IMR-90 (cell line): ENCODE data around the gene PF4V1. TPM values are rescaled to one million over a fixed set of nuclear protein-coding genes. Genes with fewer than 3 reads are reported as not detected.
A peak's percentile ranks its signal among the peaks of the same experiment; 100 is the strongest.

ENCODE experiments used
- ATAC-seq: fragments of 200-7000 bp; cut with Tn5 transposase; 2 replicates; pipeline ENCODE4 v1.9.1; 2020; ENCODE audit warnings: low read depth, mild to moderate bottlenecking, moderate library complexity
- Bru-seq: library from RNA; stranded (reverse); fragments of 400-500 nt; gene quantifications from one replicate; lab custom pipeline; 2021; lab: Mats Ljungman, UMichigan
- BruChase-seq, 2 experiments: library from RNA; stranded (reverse); fragments of 400-500 nt; gene quantifications; one replicate each; lab custom pipeline; 2021; lab: Mats Ljungman, UMichigan
- BruUV-seq: library from RNA; stranded (reverse); fragments of 400-500 nt; replicated peaks from 2 replicates; lab custom pipeline; 2021; lab: Mats Ljungman, UMichigan
- CTCF ChIA-PET: fragments of 300-600 bp; formaldehyde crosslinking; extraction: SDS; loops from one replicate; lab custom pipeline; 2021; ENCODE audit warnings: antibody characterized with exemption; lab: Yijun Ruan, JAX
- POLR2A ChIA-PET: fragments of 300-600 bp; sonication (Branson Sonifier 250); formaldehyde crosslinking; loops from one replicate; lab custom pipeline; 2022; ENCODE audit warnings: antibody characterized with exemption; ENCODE audit not compliant: unreplicated experiment; lab: Charles Lee
- DNase-seq: peaks from one replicate; pipeline ENCODE4 v3.0.0; 2013
- H2AFZ ChIP-seq: replicated peaks from 2 replicates; pipeline ENCODE3; 2013; ENCODE audit warnings: low read length, mild to moderate bottlenecking; ENCODE audit not compliant: poor library complexity
- H2AK5ac ChIP-seq: 2 replicates; pipeline ENCODE4 v1.6.1; 2013; ENCODE audit warnings: low read depth, low read length, inconsistent platforms
- H2AK9ac ChIP-seq: replicated peaks from 2 replicates; pipeline ENCODE3; 2013; ENCODE audit warnings: mild to moderate bottlenecking, low read depth, low read length, moderate library complexity; ENCODE audit not compliant: poor library complexity
- H2BK120ac ChIP-seq: 2 replicates; pipeline ENCODE4 v1.6.1; 2013; ENCODE audit warnings: low read depth, low read length, inconsistent platforms
- H2BK15ac ChIP-seq: 3 replicates; pipeline ENCODE4 v1.6.1; 2013; ENCODE audit warnings: low read depth, low read length, inconsistent platforms
- H2BK20ac ChIP-seq: 2 replicates; pipeline ENCODE4 v1.6.1; 2013; ENCODE audit warnings: low read depth, mild to moderate bottlenecking, inconsistent platforms, low read length, moderate library complexity
- H2BK5ac ChIP-seq: 2 replicates; pipeline ENCODE4 v1.6.1; 2013; ENCODE audit warnings: mild to moderate bottlenecking, low read depth, low read length, inconsistent platforms; ENCODE audit not compliant: poor library complexity, severe bottlenecking
- H3K14ac ChIP-seq: replicated peaks from 2 replicates; pipeline ENCODE4 v1.6.1; 2013; ENCODE audit warnings: low read depth, low read length, inconsistent platforms
- H3K18ac ChIP-seq: 2 replicates; pipeline ENCODE4 v1.6.1; 2013; ENCODE audit warnings: low read depth, low read length, control low read depth
- H3K23ac ChIP-seq: 2 replicates; pipeline ENCODE4 v1.6.1; 2013; ENCODE audit warnings: low read depth, low read length, inconsistent platforms
- H3K27ac ChIP-seq: 2 replicates; pipeline ENCODE4 v1.5.1; 2013; ENCODE audit warnings: mild to moderate bottlenecking, control low read depth, low read length; ENCODE audit not compliant: insufficient read depth
- H3K27me3 ChIP-seq: 2 replicates; pipeline ENCODE4 v1.6.1; 2013; ENCODE audit warnings: low read length; ENCODE audit not compliant: control insufficient read depth, insufficient read depth
- H3K36me3 ChIP-seq: 2 replicates; pipeline ENCODE4 v1.6.1; 2013; ENCODE audit warnings: low read length, mixed read lengths; ENCODE audit not compliant: control insufficient read depth, insufficient read depth
- H3K4ac ChIP-seq: 2 replicates; pipeline ENCODE4 v1.6.1; 2013; ENCODE audit warnings: low read depth, low read length, inconsistent platforms
- H3K4me1 ChIP-seq: 2 replicates; pipeline ENCODE4 v1.6.1; 2013; ENCODE audit warnings: low read length, mixed read lengths; ENCODE audit not compliant: control insufficient read depth, insufficient read depth
- H3K4me2 ChIP-seq: 2 replicates; pipeline ENCODE4 v1.6.1; 2013; ENCODE audit warnings: low read depth, mild to moderate bottlenecking, control low read depth, low read length, moderate library complexity
- H3K4me3 ChIP-seq: 2 replicates; pipeline ENCODE4 v1.5.1; 2013; ENCODE audit warnings: low read depth, mild to moderate bottlenecking, control low read depth, low read length, moderate library complexity; ENCODE audit not compliant: insufficient read depth
- H3K56ac ChIP-seq: 2 replicates; pipeline ENCODE4 v1.6.1; 2013; ENCODE audit warnings: low read length, inconsistent platforms; ENCODE audit not compliant: insufficient read depth; ENCODE audit errors: extremely low read depth
- H3K79me1 ChIP-seq, 2 experiments: 2 replicates each; pipeline ENCODE4 v1.6.1; 2013; ENCODE audit warnings: low read length in 2 of 2, inconsistent platforms in 1 of 2, low read depth in 1 of 2
- H3K9ac ChIP-seq: 2 replicates; pipeline ENCODE4 v1.6.1; 2013; ENCODE audit warnings: low read depth, low read length, control low read depth
- H3K9me1 ChIP-seq: 2 replicates; pipeline ENCODE4 v1.6.1; 2013; ENCODE audit warnings: low read length, inconsistent platforms; ENCODE audit not compliant: insufficient read depth
- H3K9me3 ChIP-seq: 2 replicates; pipeline ENCODE4 v1.6.1; 2013; ENCODE audit warnings: low read length; ENCODE audit not compliant: control insufficient read depth, insufficient read depth
- H4K20me1 ChIP-seq: 2 replicates; pipeline ENCODE4 v1.6.1; 2013; ENCODE audit warnings: low read length, inconsistent platforms; ENCODE audit not compliant: insufficient read depth
- H4K5ac ChIP-seq: 2 replicates; pipeline ENCODE4 v1.6.1; 2013; ENCODE audit warnings: mild to moderate bottlenecking, low read depth, low read length, control low read depth
- H4K8ac ChIP-seq, 2 experiments: 2 replicates each; pipeline ENCODE4 v1.6.1; 2013; ENCODE audit warnings: low read depth in 2 of 2, low read length in 2 of 2, control low read depth in 1 of 2, inconsistent platforms in 1 of 2
- H4K91ac ChIP-seq: 2 replicates; pipeline ENCODE4 v1.6.1; 2013; ENCODE audit warnings: low read depth, low read length, inconsistent platforms; ENCODE audit not compliant: insufficient read depth
- CEBPB ChIP-seq: IDR thresholded peaks from 2 replicates; pipeline ENCODE4 v1.6.1; 2012; ENCODE audit warnings: low read depth, low read length, improper control_type of control experiment
- FOS ChIP-seq: fragments of 150-350 bp; IDR thresholded peaks from 2 replicates; pipeline ENCODE4 v1.6.1; 2016; ENCODE audit warnings: low read depth, low read length
- RCOR1 ChIP-seq: IDR thresholded peaks from 2 replicates; pipeline ENCODE4 v1.6.1; 2012; ENCODE audit warnings: mild to moderate bottlenecking, low read length, improper control_type of control experiment; ENCODE audit not compliant: insufficient replicate concordance
- SMC3 ChIP-seq: fragments of 150-350 bp; IDR thresholded peaks from 2 replicates; pipeline ENCODE4 v1.6.1; 2016; ENCODE audit warnings: low read depth, mild to moderate bottlenecking, antibody characterized with exemption, low read length, moderate library complexity
- WGBS, 2 experiments: methylation state at CpG; one replicate each; pipeline versions ENCODE4 v1.1.5 to v1.1.7; 2013; ENCODE audit warnings: missing lambda C conversion rate in 2 of 2; ENCODE audit not compliant: insufficient read length in 1 of 2; ENCODE audit errors: extremely low coverage in 2 of 2; 5-methylcytosine and 5-hydroxymethylcytosine counted together
- dilution Hi-C: fragments of 300-500 bp; cut with HindIII; formaldehyde crosslinking; loops from one replicate; pipeline ENCODE4 v1.14.3; 2018; ENCODE audit warnings: low sequenced_read_pairs; ENCODE audit not compliant: unreplicated experiment
- in situ Hi-C: fragments of 300-500 bp; cut with MboI; formaldehyde crosslinking; loops from 3 replicates; pipeline ENCODE4 v1.14.3; 2019; ENCODE audit warnings: low sequenced_read_pairs, inconsistent platforms, mixed read lengths
- intact Hi-C: fragments of 100-400 bp; cut with micrococcal nuclease; formaldehyde crosslinking; loops from 2 replicates; pipeline ENCODE4 v1.10.0; 2022
- long read RNA-seq: library from polyadenylated mRNA; unstranded; transcript quantifications from one replicate; pipeline ENCODE4 v2.0.0, GENCODE V29; 2021; ENCODE audit not compliant: unreplicated experiment
- polyA plus RNA-seq, 3 experiments: library from polyadenylated mRNA; depleted of rRNA; stranded (reverse); fragments of >200 nt; gene quantifications; 2 replicates each; pipeline ENCODE4 v1.2.3, GENCODE V29; 2012; ENCODE audit warnings: low replicate concordance in 1 of 3
- total RNA-seq: library from RNA; depleted of rRNA; stranded (reverse); fragments of >200 nt; gene quantifications from 2 replicates; pipeline ENCODE4 v1.2.3, GENCODE V29; 2012; rRNA removed

PF4V1 gene, protein sequence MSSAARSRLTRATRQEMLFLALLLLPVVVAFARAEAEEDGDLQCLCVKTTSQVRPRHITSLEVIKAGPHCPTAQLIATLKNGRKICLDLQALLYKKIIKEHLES
- total RNA-seq (not detected in 2 replicates), polyA plus RNA-seq (2012; rRNA removed) (not detected in 2 replicates), Bru-seq, nascent RNA (not detected), BruChase-seq, experiment 1, labeled RNA remaining after a 6-hour chase (not detected), BruChase-seq, experiment 2, labeled RNA remaining after a 2-hour chase (not detected)
- not detected in 2 replicates for polyA plus RNA-seq (2012; cell fraction: cytosol; rRNA removed)
- not detected in 2 replicates for polyA plus RNA-seq (2012; cell fraction: nucleus; rRNA removed; ENCODE audit: low replicate concordance)
- long read RNA-seq, partial matches to known transcripts, result 0 of 1 reads
- long read RNA-seq, other reads (novel, unspliced or antisense), result 0 of 1 reads

DNA sequence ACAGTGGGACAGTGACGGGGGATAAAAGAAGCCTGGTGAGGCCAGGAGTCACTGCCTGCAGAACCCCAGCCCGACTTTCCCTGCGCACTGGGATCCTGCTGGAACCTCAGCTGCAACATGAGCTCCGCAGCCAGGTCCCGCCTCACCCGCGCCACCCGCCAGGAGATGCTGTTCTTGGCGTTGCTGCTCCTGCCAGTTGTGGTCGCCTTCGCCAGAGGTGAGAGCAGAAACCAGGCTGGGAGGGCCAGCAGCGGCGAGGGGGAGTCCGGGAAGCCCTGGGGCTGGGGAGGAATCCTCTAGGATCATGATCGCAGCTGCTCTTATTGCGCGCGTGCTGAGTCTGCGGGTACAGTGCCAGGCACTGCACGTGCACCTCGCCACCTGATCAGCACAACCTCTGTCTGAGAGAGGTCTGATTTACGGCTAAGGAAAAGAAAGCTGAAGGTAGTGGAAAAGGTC lies at the start of gene PF4V1:
Gene PF4V1 (plus strand): TSS at position 51 of the 459 bp plus-strand sequence. CDS start 67 bp downstream, at position 118.
- Histone ChIP-seq H3K56ac (no peak within 1 kb of the TSS), H2BK20ac (no peak within 1 kb of the TSS), H3K9me1 (no peaks in the 10 kb centered on the region), H3K4me3 (no peak within 1 kb of the TSS), H2AFZ (no peak within 1 kb of the TSS), H3K9ac (no peak within 1 kb of the TSS), H2AK5ac (no peak within 1 kb of the TSS), H3K27me3 (peaks cover 30% of the 10 kb centered on the region), H3K4ac (no peak within 1 kb of the TSS), H3K4me2 (peak within 1 kb of the TSS; percentile 44; the same call in 1 of the 2 replicates), H2BK5ac (no peak within 1 kb of the TSS), H3K79me1 (no peaks in the 10 kb centered on the region), H3K18ac (no peak within 1 kb of the TSS), H4K91ac (no peak within 1 kb of the TSS), H2AK9ac (no peak within 1 kb of the TSS), H2BK120ac (no peak within 1 kb of the TSS), H3K9me3 (peaks cover 4% of the 10 kb centered on the region; the same call in 1 of the 2 replicates), H4K8ac (no peak within 1 kb of the TSS), H4K20me1 (no peaks in the 10 kb centered on the region), H3K14ac (no peak within 1 kb of the TSS; the same call in 1 of the 2 replicates), H3K27ac (no peak within 1 kb of the TSS), H3K23ac (no peak within 1 kb of the TSS), H3K36me3 (no peaks in the 10 kb centered on the region), H3K4me1 (no peaks in the 10 kb centered on the region), H2BK15ac (no peak within 1 kb of the TSS), H4K5ac (no peak within 1 kb of the TSS)
- intact Hi-C loops, result no loop called here
- DNase-seq (no peak), ATAC-seq (peak; percentile 50)
- 29% methylated on average over 15 of the region's 22 CpGs; no CpG with 5 or more reads in 1 of the 2 experiments for WGBS, 2 experiments
- BruUV-seq, result no TSS peak
- dilution Hi-C loops, result no loop called here
- ChIA-PET CTCF (no interaction called here), POLR2A (no interaction called here)
- in situ Hi-C loops, result no loop called here
- no peak for TF ChIP-seq CEBPB
- TF ChIP-seq SMC3, result no peak
- TF ChIP-seq FOS, result no peak
- no peak for TF ChIP-seq RCOR1
